ENCODE results near the gene AFAP1. TPM values are rescaled to one million over a fixed set of nuclear protein-coding genes. Genes with fewer than 3 reads are reported as not detected.

The AFAP1 gene
- polyA plus RNA-seq, 1 experiment: 61.7 TPM

DNA sequence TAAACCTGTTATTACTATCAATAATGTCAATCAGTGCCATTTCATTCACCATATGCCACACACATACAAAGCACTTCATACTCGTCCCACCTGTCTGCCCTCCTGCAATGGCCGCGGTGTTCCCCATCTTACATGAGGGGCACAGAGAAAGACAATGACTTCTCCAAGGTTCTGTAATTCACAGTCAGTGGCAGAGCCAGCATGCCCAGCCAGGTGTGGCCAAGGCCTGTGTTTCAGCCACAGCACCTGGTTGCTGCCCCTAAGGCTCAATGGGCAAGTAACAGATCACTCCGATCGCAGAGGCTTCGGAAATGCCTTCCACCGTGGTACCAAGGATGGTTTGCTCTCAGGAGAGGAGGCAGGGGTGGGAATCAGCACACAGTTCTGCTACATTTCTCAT, 10.9 kb downstream of the AFAP1 start:
- Histone ChIP-seq H3K4me3 (ENCODE audit: low read depth, low read length) (no peak overlapping the region), H3K27me3 (ENCODE audit: control insufficient read depth, insufficient read depth, low read length) (no peaks in the 10 kb centered on the region), H3K27ac (ENCODE audit: low read depth, low read length) (no peak overlapping the region), H3K9me3 (ENCODE audit: control insufficient read depth, insufficient read depth, low read length) (peaks cover 3% of the 10 kb centered on the region; the same call in 1 of the 2 replicates)
- CTCF ChIA-PET: interaction anchor here (1.0 to 2.9 kb wide), 2 partner anchors 87 to 126 kb away, joined by 3 to 24 read pairs; no protein-coding TSS in a partner anchor
- POLR2A ChIA-PET: interaction anchor here (1.1 to 1.5 kb wide), 4 partner anchors 11 to 36 kb away, joined by 3 to 4 read pairs (median 4); partner anchors contain the start of gene AFAP1
- no peak for TF ChIP-seq CTCF (IDR thresholded peaks at IDR 0.05; ENCODE audit: low read depth, low read length)
- DNase-seq (ENCODE audit: low read depth, low spot score): no peak

DNA sequence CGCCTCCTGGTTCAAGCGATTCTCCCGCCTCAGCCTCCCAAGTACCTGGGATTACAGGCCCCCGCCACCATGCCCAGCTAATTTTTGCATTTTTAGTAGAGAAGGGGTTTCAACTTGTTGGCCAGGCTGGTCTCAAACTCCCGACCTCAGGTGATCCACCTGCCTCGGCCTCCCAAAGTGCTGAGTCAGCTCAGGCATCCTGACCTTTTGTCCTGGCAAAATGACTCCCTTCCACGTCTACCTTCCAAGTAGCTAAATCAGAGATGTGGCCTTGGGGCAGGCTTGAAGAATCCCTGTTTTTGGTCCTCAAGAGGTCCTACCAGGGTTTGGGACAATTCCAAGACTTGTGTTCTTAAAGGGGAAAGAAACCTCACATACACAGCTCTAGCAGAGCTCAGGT, 12.8 kb downstream of the AFAP1 start:
- no peak for TF ChIP-seq CTCF (IDR thresholded peaks at IDR 0.05; ENCODE audit: low read depth, low read length)
- no peaks in the 10 kb centered on the region for H3K27me3 ChIP-seq (ENCODE audit: control insufficient read depth, insufficient read depth, low read length)
- POLR2A ChIA-PET: no interaction called here
- DNase-seq (ENCODE audit: low read depth, low spot score): no peak
- no peaks in the 10 kb centered on the region for H3K9me3 ChIP-seq (ENCODE audit: control insufficient read depth, insufficient read depth, low read length)
- H3K4me3 ChIP-seq (ENCODE audit: low read depth, low read length): no peak overlapping the region
- CTCF ChIA-PET: interaction anchor here (0.6 to 1.7 kb wide), 5 partner anchors 11 to 123 kb away, joined by 3 to 6 read pairs (median 4); no protein-coding TSS in a partner anchor
- no peak overlapping the region for H3K27ac ChIP-seq (ENCODE audit: low read depth, low read length)

- H3K27ac ChIP-seq (ENCODE audit: low read depth, low read length): peak overlapping the region; percentile 54
- no peaks in the 10 kb centered on the region for H3K9me3 ChIP-seq (ENCODE audit: control insufficient read depth, insufficient read depth, low read length)
- no peak for DNase-seq (ENCODE audit: low read depth, low spot score)
- TF ChIP-seq CTCF (IDR thresholded peaks at IDR 0.05; ENCODE audit: low read depth, low read length): no peak
- no peaks in the 10 kb centered on the region for H3K27me3 ChIP-seq (ENCODE audit: control insufficient read depth, insufficient read depth, low read length)
- ChIA-PET POLR2A (interaction anchor here (1.0 kb wide), 1 partner anchor 14 kb away, joined by 4 read pairs; no protein-coding TSS in a partner anchor), CTCF (interaction anchor here (2.2 kb wide), 1 partner anchor 63 kb away, joined by 10 read pairs; no protein-coding TSS in a partner anchor)
- H3K4me3 ChIP-seq (ENCODE audit: low read depth, low read length): no peak overlapping the region
Observed at GRCh38 chr4:7924570-7924969, 15.1 kb downstream of the AFAP1 start.

DNA sequence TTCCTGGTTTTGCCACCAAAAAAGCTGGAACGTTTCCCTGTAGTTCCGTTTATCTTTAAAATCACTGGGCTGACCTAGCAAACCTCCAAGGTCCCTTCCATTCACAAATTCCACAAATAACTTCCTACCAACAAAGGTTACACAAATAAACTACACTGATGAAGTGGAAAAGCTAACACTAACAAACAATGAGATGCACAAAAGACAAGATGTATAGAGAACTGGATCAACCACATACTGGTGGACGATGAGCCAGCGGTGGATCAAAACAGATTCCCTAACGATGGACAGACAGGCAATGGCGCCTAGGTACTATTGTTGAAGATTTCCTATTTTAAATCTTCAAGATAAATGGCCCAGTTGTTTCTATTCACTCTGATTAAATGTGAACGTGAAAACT, 15.5 kb downstream of the AFAP1 start:
- no peak overlapping the region for H3K4me3 ChIP-seq (ENCODE audit: low read depth, low read length)

More for the DNA sequence above, 15.5 kb downstream of the AFAP1 start:
- Histone ChIP-seq H3K9me3 (ENCODE audit: control insufficient read depth, insufficient read depth, low read length) (no peaks in the 10 kb centered on the region), H3K27me3 (ENCODE audit: control insufficient read depth, insufficient read depth, low read length) (no peaks in the 10 kb centered on the region), H3K27ac (ENCODE audit: low read depth, low read length) (no peak overlapping the region)
- ChIA-PET CTCF (interaction anchor here (2.2 kb wide), 1 partner anchor 63 kb away, joined by 10 read pairs; no protein-coding TSS in a partner anchor), POLR2A (interaction anchor here (1.0 kb wide), 1 partner anchor 14 kb away, joined by 4 read pairs; no protein-coding TSS in a partner anchor)
- DNase-seq (ENCODE audit: low read depth, low spot score): no peak
- no peak for TF ChIP-seq CTCF (IDR thresholded peaks at IDR 0.05; ENCODE audit: low read depth, low read length)

All from AG04450 (cell line).